Progenitor cell of endocrine pancreas (in vitro differentiated cells): Measurements from ENCODE around the gene KATNB1. TPM values are rescaled to one million over a fixed set of nuclear protein-coding genes. Genes with fewer than 3 reads are reported as not detected.
"Not testable (repeated sequence)": the region's sequence is repeated elsewhere in the genome, so short reads cannot be mapped to it uniquely, and the experiment has no call there.

Experiments
- DNase-seq: peaks from one replicate; pipeline ENCODE4 v3.0.0; 2021; ENCODE audit warnings: low spot score; ENCODE audit not compliant: unreplicated experiment
- H3K27ac Mint-ChIP-seq: 2 replicates; pipeline ENCODE4 v1.8.0; 2021; ENCODE audit warnings: mild to moderate bottlenecking, moderate library complexity, mixed read lengths
- H3K27me3 Mint-ChIP-seq: 2 replicates; pipeline ENCODE4 v1.8.0; 2021; ENCODE audit warnings: mixed read lengths
- H3K36me3 Mint-ChIP-seq: 2 replicates; pipeline ENCODE4 v1.8.0; 2022; ENCODE audit warnings: mixed read lengths; ENCODE audit not compliant: insufficient read depth
- H3K4me1 Mint-ChIP-seq: 2 replicates; pipeline ENCODE4 v1.8.0; 2021; ENCODE audit warnings: low read depth, mixed read lengths
- H3K4me3 Mint-ChIP-seq: 2 replicates; pipeline ENCODE4 v1.8.0; 2021; ENCODE audit warnings: low read depth, mild to moderate bottlenecking, moderate library complexity, mixed read lengths
- H3K9me3 Mint-ChIP-seq: 2 replicates; pipeline ENCODE4 v1.8.0; 2021; ENCODE audit warnings: low read depth, mixed read lengths
- total RNA-seq: library from RNA; stranded (reverse); gene quantifications from 2 replicates; pipeline ENCODE4 v1.2.1, GENCODE V29; 2021
- TF ChIP-seq, protein P1 (sequence below): fragments of 200-600 bp; sonication (generic); IDR thresholded peaks from one replicate; pipeline ENCODE4 v1.5.0; 2021; ENCODE audit warnings: antibody characterized with exemption, mild to moderate bottlenecking; ENCODE audit not compliant: unreplicated experiment

Gene KATNB1
- total RNA-seq, 1 donor from 2014 or later = 32.0 TPM

GRCh38 chr16:57773655-57774295 lies 38.2 kb downstream of the KATNB1 start:
- H3K27ac Mint-ChIP-seq = no peak overlapping the region
- no peak for DNase-seq
- TF ChIP-seq, protein P1, sequence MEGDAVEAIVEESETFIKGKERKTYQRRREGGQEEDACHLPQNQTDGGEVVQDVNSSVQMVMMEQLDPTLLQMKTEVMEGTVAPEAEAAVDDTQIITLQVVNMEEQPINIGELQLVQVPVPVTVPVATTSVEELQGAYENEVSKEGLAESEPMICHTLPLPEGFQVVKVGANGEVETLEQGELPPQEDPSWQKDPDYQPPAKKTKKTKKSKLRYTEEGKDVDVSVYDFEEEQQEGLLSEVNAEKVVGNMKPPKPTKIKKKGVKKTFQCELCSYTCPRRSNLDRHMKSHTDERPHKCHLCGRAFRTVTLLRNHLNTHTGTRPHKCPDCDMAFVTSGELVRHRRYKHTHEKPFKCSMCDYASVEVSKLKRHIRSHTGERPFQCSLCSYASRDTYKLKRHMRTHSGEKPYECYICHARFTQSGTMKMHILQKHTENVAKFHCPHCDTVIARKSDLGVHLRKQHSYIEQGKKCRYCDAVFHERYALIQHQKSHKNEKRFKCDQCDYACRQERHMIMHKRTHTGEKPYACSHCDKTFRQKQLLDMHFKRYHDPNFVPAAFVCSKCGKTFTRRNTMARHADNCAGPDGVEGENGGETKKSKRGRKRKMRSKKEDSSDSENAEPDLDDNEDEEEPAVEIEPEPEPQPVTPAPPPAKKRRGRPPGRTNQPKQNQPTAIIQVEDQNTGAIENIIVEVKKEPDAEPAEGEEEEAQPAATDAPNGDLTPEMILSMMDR = no peak
- H3K27me3 Mint-ChIP-seq = peaks cover 5% of the 10 kb centered on the region
- H3K4me3 Mint-ChIP-seq = no peak overlapping the region
- peaks cover 8% of the 10 kb centered on the region for H3K36me3 Mint-ChIP-seq
- H3K4me1 Mint-ChIP-seq = peaks cover 10% of the 10 kb centered on the region
- no peaks in the 10 kb centered on the region for H3K9me3 Mint-ChIP-seq

DNA sequence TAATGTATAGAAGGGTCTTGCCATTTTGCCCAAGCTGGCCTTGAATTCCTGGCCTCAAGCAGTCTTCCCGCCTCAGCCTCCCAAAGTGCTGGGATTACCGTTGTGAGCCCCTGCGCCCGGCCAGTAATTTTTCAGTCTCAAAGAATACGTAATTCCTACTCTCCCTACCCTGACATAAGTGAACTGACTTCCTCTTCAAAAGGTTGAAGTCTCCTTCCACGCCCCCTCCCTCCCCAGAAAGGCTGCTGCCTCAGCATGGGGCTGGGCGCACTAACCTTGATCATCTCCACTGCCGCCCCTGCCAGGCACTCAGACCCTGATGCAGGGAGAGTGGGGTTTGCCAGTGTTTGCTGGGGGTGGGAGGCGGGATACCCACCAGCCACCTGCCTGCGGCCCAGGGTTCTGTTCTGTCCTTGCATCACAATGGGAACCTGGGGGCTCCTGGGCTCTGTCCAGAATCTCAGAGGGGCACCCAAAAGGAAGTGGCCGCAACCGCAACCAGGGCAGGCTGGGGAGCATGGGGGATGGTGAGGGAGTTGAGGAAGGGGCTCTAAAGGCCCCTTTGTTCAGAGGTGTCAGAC lies 39.2 kb downstream of the KATNB1 start:
- Mint-ChIP-seq H3K4me1 (peaks cover 10% of the 10 kb centered on the region), H3K9me3 (no peaks in the 10 kb centered on the region), H3K36me3 (peaks cover 13% of the 10 kb centered on the region), H3K27ac (no peak overlapping the region), H3K27me3 (peaks cover 5% of the 10 kb centered on the region), H3K4me3 (no peak overlapping the region)
- TF ChIP-seq, protein P1 = no peak
- DNase-seq = no peak

DNA sequence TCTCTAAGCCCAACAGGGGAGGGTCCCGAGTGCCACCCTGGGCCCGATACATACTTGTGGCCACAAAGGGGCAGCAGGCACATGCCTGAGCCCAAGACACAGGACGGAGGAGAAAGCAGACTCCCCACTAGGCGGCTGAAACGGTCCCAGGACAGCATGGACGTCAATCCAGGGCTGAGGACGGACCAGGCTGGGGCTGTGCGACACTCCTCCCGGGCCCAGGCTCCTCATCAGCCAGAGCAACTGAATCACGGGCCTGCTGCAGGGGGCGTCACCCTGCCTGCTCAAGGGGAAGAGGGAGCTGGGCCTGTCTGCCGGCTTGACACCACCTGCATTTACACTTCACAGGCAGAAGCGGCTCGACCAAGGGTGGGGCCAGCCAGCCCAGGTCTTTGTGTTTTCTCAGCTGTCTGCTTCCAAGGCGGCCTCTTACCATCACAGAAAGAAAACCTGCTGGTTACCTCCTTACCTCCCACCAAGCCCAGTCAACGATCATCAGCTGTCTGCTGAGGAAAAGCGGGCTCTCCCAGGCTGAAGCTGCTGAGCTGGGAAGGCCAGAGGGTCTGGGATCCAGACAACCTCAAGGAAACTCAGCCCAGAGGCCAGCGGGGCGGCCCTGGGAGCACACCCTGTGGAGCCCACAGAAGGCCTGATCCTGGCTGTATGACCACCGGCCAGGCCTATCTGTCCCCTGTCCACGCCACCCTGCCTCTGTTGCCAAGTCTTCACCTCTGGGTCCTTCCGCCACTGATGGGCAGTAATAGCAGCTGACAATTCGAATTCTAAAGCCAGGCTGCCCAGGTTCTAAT lies 40.3 kb downstream of the KATNB1 start:
- Mint-ChIP-seq H3K36me3 (peaks cover 9% of the 10 kb centered on the region), H3K27ac (peak overlapping the region; percentile 15), H3K27me3 (peaks cover 5% of the 10 kb centered on the region), H3K4me3 (no peak overlapping the region), H3K9me3 (no peaks in the 10 kb centered on the region), H3K4me1 (peaks cover 10% of the 10 kb centered on the region)
- peak; percentile 71 for DNase-seq
- TF ChIP-seq, protein P1 = peak; percentile 83

DNA sequence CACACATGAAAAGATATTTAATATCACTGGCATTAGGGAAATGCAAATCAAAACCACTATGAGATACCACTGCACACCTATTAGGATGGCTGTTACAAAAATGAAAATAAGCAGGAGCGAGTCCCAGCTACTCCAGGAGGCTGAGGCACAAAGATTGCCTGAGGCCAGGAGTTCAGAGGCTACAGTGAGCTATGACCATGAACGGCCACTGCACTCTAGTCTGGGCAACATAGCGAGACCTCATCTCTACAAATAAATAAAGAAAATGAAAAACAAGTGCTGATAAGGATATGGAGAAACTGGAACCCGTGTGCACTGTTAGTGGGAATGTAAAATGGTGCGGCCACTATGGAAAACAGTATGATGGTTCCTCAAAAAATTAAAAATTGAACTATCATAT lies 43.1 kb downstream of the KATNB1 start:
- H3K9me3 Mint-ChIP-seq = no peaks in the 10 kb centered on the region
- H3K36me3 Mint-ChIP-seq = peaks cover 9% of the 10 kb centered on the region
- DNase-seq = no peak
- no peak overlapping the region for H3K4me3 Mint-ChIP-seq
- TF ChIP-seq, protein P1 = no peak
- no peak overlapping the region for H3K27ac Mint-ChIP-seq
- H3K27me3 Mint-ChIP-seq = peaks cover 5% of the 10 kb centered on the region
- H3K4me1 Mint-ChIP-seq = peaks cover 4% of the 10 kb centered on the region

- not testable (repeated sequence) for H3K27ac Mint-ChIP-seq, H3K27me3 Mint-ChIP-seq, H3K4me3 Mint-ChIP-seq, DNase-seq, H3K4me1 Mint-ChIP-seq, H3K9me3 Mint-ChIP-seq
- H3K36me3 Mint-ChIP-seq = peaks cover 14% of the 10 kb centered on the region
These were observed 44.3 kb downstream of the KATNB1 start for GRCh38 chr16:57779836-57780235.
